ENCODE data around the gene TLK1.
"Not testable (repeated sequence)": the region's sequence is repeated elsewhere in the genome, so short reads cannot be mapped to it uniquely, and the experiment has no call there.

Gene TLK1

GRCh38 chr2:171084128-171084527, 76.6 kb downstream of the TLK1 start:
- FAIRE-seq = no peak

GRCh38 chr2:171083451-171083850, 77.2 kb downstream of the TLK1 start:
- DNase-seq (ENCODE audit: low spot score) (no peak), FAIRE-seq (no peak)

More at GRCh38 chr2:171084128-171084527, 76.6 kb downstream of the TLK1 start:
- no peak for DNase-seq (ENCODE audit: low spot score)

- no peak for DNase-seq (ENCODE audit: low spot score)
- no peak for FAIRE-seq
Observed at GRCh38 chr2:171081649-171082111, 79.0 kb downstream of the TLK1 start.

GRCh38 chr2:171080607-171081006, 80.1 kb downstream of the TLK1 start:
- FAIRE-seq (no peak), DNase-seq (ENCODE audit: low spot score) (no peak)

- FAIRE-seq; DNase-seq (ENCODE audit: low spot score): not testable (repeated sequence)
Observed at GRCh38 chr2:171076422-171076821, 84.3 kb downstream of the TLK1 start.

GRCh38 chr2:171072164-171072563, 88.5 kb downstream of the TLK1 start:
- no peak for FAIRE-seq
- no peak for DNase-seq (ENCODE audit: low spot score)

- no peak for FAIRE-seq
Observed at GRCh38 chr2:171069286-171069956, 91.3 kb downstream of the TLK1 start.

GRCh38 chr2:171066110-171066509, 94.6 kb downstream of the TLK1 start:
- DNase-seq (ENCODE audit: low spot score) (no peak), FAIRE-seq (no peak)

More at GRCh38 chr2:171069286-171069956, 91.3 kb downstream of the TLK1 start:
- DNase-seq (ENCODE audit: low spot score) = no peak

GRCh38 chr2:171057575-171057974, 103.1 kb downstream of the TLK1 start:
- DNase-seq (ENCODE audit: low spot score) (no peak), FAIRE-seq (no peak)

GRCh38 chr2:171056307-171056706, 104.4 kb downstream of the TLK1 start:
- DNase-seq (ENCODE audit: low spot score) (no peak), FAIRE-seq (no peak)

- no peak for FAIRE-seq
Observed at GRCh38 chr2:171049691-171050090, 111.0 kb downstream of the TLK1 start.

GRCh38 chr2:171046048-171046560, 114.6 kb downstream of the TLK1 start:
- no peak for DNase-seq (ENCODE audit: low spot score)
- no peak for FAIRE-seq

More at GRCh38 chr2:171049691-171050090, 111.0 kb downstream of the TLK1 start:
- no peak for DNase-seq (ENCODE audit: low spot score)

GRCh38 chr2:171044416-171044815, 116.3 kb downstream of the TLK1 start:
- DNase-seq (ENCODE audit: low spot score) (no peak), FAIRE-seq (no peak)

- DNase-seq (ENCODE audit: low spot score) (no peak), FAIRE-seq (no peak)
Observed at GRCh38 chr2:171042253-171042969, 118.3 kb downstream of the TLK1 start.

GRCh38 chr2:171036532-171036931, 124.2 kb downstream of the TLK1 start:
- no peak for DNase-seq (ENCODE audit: low spot score)
- no peak for FAIRE-seq

- FAIRE-seq (no peak), DNase-seq (ENCODE audit: low spot score) (no peak)
Observed at GRCh38 chr2:171034315-171034714, 126.4 kb downstream of the TLK1 start.

GRCh38 chr2:171025214-171025613, 135.5 kb downstream of the TLK1 start:
- no peak for DNase-seq (ENCODE audit: low spot score)
- no peak for FAIRE-seq

GRCh38 chr2:171018522-171018921, 142.2 kb downstream of the TLK1 start:
- FAIRE-seq (no peak), DNase-seq (ENCODE audit: low spot score) (no peak)

- DNase-seq (ENCODE audit: low spot score) (no peak), FAIRE-seq (no peak)
Observed at GRCh38 chr2:171016125-171016524, 144.6 kb downstream of the TLK1 start.

GRCh38 chr2:171013851-171014250, 146.8 kb downstream of the TLK1 start:
- DNase-seq (ENCODE audit: low spot score) = no peak

GRCh38 chr2:171009386-171009785, 151.3 kb downstream of the TLK1 start:
- no peak for FAIRE-seq
- no peak for DNase-seq (ENCODE audit: low spot score)

More at GRCh38 chr2:171013851-171014250, 146.8 kb downstream of the TLK1 start:
- FAIRE-seq = no peak

- no peak for FAIRE-seq
Observed at GRCh38 chr2:171008550-171009205, 152.0 kb downstream of the TLK1 start.

More at GRCh38 chr2:171008550-171009205, 152.0 kb downstream of the TLK1 start:
- no peak for DNase-seq (ENCODE audit: low spot score)

Data from RCC 7860 (cell line).